SJSA1 (cell line): ENCODE measurements around the gene RNF225. TPM values are rescaled to one million over a fixed set of nuclear protein-coding genes. Genes with fewer than 3 reads are reported as not detected.
"Not testable (repeated sequence)": the region's sequence is repeated elsewhere in the genome, so short reads cannot be mapped to it uniquely, and the experiment has no call there.

Experiments
- DNase-seq, 2 experiments: peaks; one replicate each; pipeline ENCODE4 v3.0.0-alpha.2; 2015 to 2020; ENCODE audit warnings: low spot score in 2 of 2, low read depth in 1 of 2
- H3K27ac ChIP-seq: fragments of 250-450 bp; sonication (Bioruptor Pico); 2 replicates; pipeline ENCODE4 v1.5.1; 2020; ENCODE audit warnings: mild to moderate bottlenecking, moderate library complexity
- H3K27me3 ChIP-seq: fragments of 250-450 bp; sonication (Bioruptor Pico); replicated peaks from 2 replicates; pipeline ENCODE4 v1.5.1; 2020; ENCODE audit warnings: mild to moderate bottlenecking, moderate library complexity
- H3K36me3 ChIP-seq: fragments of 250-450 bp; sonication (Bioruptor Pico); 2 replicates; pipeline ENCODE4 v1.5.1; 2020; ENCODE audit warnings: mild to moderate bottlenecking
- H3K4me1 ChIP-seq: fragments of 250-450 bp; sonication (Bioruptor Pico); replicated peaks from 2 replicates; pipeline ENCODE4 v1.6.1; 2021; ENCODE audit warnings: mild to moderate bottlenecking
- H3K4me3 ChIP-seq: fragments of 250-450 bp; sonication (Bioruptor Pico); 2 replicates; pipeline ENCODE4 v1.5.1; 2020; ENCODE audit warnings: mild to moderate bottlenecking
- H3K9me3 ChIP-seq: fragments of 250-450 bp; sonication (Bioruptor Pico); replicated peaks from 2 replicates; pipeline ENCODE4 v1.5.1; 2020; ENCODE audit warnings: mild to moderate bottlenecking
- total RNA-seq: library from RNA; depleted of rRNA; stranded (reverse); fragments of >200 nt; shearing (Covaris generic); gene quantifications from 2 replicates; pipeline ENCODE4 v1.2.3, GENCODE V29; 2014

RNF225 gene
- total RNA-seq, 1 experiment from 2014 or later = 0.53 TPM

DNA sequence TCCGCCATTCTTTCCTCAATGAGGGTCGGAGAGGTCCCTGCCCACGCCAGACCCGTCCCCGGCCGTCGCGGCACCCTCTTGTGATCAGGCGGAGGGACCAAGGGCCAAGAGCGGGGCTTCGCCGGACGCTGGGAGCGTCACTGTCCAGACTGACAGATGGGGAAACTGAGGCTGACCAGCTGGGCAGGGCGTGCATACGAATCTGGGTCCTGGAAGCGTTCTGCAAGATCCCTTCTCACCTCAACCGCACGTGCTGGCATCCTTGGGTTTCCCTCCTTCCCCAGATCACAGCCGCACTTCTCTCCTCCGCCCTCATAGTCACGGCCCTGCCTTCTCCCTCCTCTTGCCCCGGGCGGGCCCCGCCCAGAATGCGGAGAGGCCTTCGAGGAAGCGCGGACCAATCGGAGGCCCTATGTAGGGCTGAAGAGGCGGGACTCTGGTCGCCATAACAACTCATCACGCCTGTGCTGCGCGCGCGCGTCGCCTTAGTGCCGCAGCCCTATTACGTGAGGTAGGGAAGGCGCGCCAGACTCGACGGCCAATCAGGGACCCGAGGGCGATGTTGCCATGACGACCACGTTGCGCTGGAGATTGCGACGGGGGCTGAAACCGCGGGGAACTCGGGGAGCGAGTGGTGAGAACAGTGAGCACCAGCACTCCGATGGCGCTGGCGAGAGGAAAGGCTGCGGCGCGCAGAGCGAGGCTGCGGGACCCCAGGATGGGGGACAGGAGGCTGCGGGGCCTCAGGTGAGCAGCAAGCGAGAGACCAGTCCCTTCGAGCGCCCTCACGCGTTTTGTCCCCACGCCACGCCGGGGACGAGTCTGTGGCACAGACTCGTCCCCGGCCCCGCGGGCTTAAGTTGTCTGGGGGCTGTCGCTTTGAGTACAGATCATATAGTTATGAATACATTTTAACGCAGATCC is 5.7 kb downstream of the RNF225 start:
- H3K4me1 ChIP-seq = peaks cover 11% of the 10 kb centered on the region
- H3K27me3 ChIP-seq = no peaks in the 10 kb centered on the region
- H3K9me3 ChIP-seq = no peaks in the 10 kb centered on the region
- H3K4me3 ChIP-seq = peak overlapping the region; percentile 43
- 0 out of 2 replicates have a peak, but pooled peaks cover 4% of the 10 kb centered on the region for H3K36me3 ChIP-seq
- H3K27ac ChIP-seq = no peak overlapping the region
- DNase-seq = peak; percentile 99

DNA sequence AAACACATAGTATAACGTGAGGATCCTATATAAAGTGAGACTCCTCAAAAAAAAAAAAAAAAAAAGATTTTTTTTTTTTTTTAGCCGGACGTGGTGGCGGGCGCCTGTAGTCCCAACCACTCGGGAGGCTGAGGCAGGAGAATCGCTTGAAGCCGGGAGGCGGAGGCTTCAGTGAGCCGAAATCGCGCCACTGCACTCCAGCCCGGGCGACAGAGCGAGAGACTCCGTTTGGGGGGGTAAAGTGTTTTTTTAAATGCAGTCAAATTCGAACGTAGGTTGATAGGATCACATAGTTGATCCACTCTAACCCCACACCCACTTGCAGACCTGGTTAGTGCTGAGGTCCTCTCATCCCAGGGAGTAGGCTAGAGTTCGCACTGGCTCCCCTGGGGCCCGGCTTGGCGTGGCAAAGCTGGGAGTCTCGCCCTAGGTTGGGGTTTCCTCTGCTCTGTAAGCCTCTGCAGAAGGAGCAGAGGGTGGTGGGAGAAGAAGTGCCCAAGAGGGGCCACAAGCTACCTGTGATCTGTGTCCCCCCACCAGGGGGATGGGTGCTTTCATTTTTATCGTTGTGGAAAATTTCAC is 6.5 kb downstream of the RNF225 start:
- DNase-seq = no peak
- no peaks in the 10 kb centered on the region for H3K27me3 ChIP-seq
- peaks cover 11% of the 10 kb centered on the region for H3K4me1 ChIP-seq
- peak overlapping the region; percentile 43 for H3K4me3 ChIP-seq
- H3K36me3 ChIP-seq = 0 out of 2 replicates have a peak, but pooled peaks cover 2% of the 10 kb centered on the region
- H3K9me3 ChIP-seq = no peaks in the 10 kb centered on the region
- H3K27ac ChIP-seq = no peak overlapping the region

DNA sequence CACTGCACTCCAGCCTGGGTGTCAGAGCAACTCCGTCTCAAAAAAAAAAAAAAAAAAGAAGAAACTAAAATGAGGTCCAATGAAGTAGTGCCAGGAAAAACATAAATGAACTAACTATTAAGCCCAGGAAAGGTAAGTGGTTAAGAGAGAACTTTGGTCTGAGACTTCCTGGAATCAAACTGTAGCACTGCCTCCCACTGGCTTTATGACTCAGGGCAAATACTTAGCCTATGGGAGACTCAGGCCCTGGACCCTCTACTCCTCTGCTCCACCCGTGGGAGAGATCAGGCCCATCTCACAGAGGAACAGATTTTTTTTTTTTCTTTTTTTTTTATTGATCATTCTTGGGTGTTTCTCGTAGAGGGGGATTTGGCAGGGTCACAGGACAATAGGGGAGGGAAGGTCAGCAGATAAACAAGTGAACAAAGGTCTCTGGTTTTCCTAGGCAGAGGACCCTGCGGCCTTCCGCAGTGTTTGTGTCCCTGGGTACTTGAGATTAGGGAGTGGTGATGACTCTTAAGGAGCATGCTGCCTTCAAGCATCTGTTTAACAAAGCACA is 8.5 kb downstream of the RNF225 start:
- H3K36me3 ChIP-seq, DNase-seq, H3K4me3 ChIP-seq, H3K9me3 ChIP-seq, H3K27ac ChIP-seq, H3K27me3 ChIP-seq: not testable (repeated sequence)
- H3K4me1 ChIP-seq = peaks cover 18% of the 10 kb centered on the region

DNA sequence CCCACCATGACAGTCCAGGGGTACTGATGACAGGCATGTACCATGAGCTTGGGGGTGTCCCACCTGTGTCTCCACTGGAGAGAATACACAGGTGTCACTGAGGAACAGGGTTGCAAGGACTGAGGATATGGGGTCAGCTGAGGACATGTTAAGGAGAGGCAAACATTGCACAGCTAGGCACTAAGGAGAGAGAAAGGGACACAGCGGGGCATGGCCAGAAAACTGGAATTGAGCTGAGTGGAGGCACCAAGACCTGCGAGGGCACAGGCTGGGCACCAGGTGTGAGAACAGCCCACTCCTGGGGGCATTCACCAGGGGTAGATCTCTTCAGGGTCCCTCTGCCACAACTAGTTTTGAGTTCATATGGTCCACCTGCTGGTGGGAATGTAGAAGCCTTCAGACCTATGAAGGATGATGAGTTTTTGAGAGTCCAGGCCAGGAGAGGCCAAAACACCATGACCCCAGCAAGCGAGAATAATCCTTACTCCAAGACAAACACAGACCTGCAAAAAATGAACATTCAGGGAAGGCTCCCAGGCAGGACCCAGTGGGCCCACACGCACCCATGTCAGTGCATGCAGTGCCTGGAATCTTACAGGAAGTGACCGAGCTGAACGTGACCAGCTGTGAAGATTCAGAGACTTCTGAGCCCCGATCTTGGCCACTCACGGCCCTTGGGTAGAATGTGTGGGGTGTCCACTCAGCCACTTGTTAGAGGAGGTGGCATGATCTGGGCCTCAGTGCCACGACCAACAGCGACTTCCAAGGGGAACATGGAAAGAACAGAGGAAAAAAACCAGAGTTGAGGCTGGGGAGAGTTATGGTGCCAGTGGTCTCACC is 11.6 kb downstream of the RNF225 start:
- peak overlapping the region; percentile 85; the same call in 1 of the 2 replicates for H3K4me3 ChIP-seq
- no peak for DNase-seq
- H3K27ac ChIP-seq = no peak overlapping the region
- peaks cover 7% of the 10 kb centered on the region; the same call in 1 of the 2 replicates for H3K36me3 ChIP-seq
- H3K27me3 ChIP-seq = no peaks in the 10 kb centered on the region
- no peaks in the 10 kb centered on the region for H3K9me3 ChIP-seq
- peaks cover 17% of the 10 kb centered on the region for H3K4me1 ChIP-seq

DNA sequence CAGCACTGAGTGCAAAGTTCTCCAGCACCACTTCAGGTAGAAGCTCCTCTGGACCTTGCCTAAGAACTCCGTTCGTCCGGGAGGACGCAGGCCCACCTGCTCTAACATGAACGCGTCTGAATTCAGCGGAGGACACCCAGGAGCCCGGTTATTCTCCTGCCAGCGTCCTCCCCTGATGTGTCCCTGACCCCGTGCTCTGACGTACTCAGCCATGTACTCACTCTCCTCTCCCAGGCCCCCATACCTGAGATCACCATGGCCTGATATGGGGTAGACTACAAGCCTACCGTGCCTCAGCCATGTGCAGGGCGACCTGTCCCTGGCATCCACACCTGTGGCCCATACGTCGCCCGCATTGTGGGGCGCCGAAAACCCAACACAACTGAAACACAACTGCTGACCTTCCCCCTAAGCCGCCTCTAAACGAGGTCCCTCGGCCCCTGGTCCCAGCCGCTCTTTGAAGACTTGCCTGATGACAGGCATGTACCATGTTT is 12.2 kb downstream of the RNF225 start:
- no peaks in the 10 kb centered on the region for H3K9me3 ChIP-seq
- H3K27ac ChIP-seq = peak overlapping the region; percentile 12
- H3K4me1 ChIP-seq = peaks cover 16% of the 10 kb centered on the region
- DNase-seq = no peak
- H3K27me3 ChIP-seq = no peaks in the 10 kb centered on the region
- H3K4me3 ChIP-seq = peak overlapping the region; percentile 85
- peaks cover 12% of the 10 kb centered on the region for H3K36me3 ChIP-seq

DNA sequence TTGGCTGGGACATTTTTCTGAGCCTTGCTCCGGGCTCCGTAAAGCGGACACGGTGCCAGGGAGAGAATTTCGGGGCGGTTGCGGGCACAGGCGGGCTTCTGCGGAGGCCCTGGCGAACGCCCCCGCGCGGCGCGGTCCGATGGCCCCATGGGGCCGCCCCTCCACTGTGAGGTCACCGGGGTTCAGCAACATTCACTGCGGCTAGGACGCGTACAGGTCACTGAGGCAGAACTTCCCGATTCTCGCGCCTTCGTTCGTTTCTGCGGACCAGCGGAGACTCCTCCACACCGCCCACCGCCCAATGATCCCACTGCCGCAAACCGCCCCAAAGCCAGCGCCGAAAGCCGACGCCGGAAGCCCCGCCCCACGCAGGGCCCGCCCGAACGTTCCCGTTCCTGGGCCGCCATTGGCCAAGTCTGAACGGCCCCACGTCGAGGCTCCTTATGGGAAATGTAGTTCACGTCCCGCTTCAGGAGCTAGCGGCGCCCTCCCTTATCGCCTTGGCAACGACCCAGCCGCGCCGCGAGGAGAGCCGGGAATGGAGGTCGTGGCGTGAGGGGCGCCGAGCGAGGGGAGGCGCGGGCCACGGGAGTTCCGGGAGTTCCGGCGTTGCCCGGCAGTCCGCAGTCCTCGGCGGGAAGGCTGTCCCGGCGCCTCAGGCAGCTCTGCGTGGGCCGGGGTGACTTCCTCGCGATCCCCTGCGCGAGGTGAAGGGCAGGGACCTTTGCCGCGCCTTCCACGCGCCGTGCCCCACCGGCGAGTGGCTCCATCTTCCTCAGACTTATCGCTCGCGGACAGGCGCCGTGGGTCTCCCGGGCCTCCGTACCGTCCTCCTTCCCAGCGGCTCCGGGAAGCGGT is 12.9 kb downstream of the RNF225 start, which contains the start of gene ZNF584:
ZNF584 (plus strand) TSS at position 498 of the 858 bp plus-strand sequence. CDS start 499 bp downstream, outside the sequence.
- peaks cover 15% of the 10 kb centered on the region for H3K36me3 ChIP-seq
- no peaks in the 10 kb centered on the region for H3K9me3 ChIP-seq
- H3K4me1 ChIP-seq = peaks cover 16% of the 10 kb centered on the region
- H3K4me3 ChIP-seq = peak within 1 kb of the TSS; percentile 85
- H3K27me3 ChIP-seq = no peaks in the 10 kb centered on the region
- H3K27ac ChIP-seq = peak within 1 kb of the TSS; percentile 12
- DNase-seq = peak; percentile 91 to 95

DNA sequence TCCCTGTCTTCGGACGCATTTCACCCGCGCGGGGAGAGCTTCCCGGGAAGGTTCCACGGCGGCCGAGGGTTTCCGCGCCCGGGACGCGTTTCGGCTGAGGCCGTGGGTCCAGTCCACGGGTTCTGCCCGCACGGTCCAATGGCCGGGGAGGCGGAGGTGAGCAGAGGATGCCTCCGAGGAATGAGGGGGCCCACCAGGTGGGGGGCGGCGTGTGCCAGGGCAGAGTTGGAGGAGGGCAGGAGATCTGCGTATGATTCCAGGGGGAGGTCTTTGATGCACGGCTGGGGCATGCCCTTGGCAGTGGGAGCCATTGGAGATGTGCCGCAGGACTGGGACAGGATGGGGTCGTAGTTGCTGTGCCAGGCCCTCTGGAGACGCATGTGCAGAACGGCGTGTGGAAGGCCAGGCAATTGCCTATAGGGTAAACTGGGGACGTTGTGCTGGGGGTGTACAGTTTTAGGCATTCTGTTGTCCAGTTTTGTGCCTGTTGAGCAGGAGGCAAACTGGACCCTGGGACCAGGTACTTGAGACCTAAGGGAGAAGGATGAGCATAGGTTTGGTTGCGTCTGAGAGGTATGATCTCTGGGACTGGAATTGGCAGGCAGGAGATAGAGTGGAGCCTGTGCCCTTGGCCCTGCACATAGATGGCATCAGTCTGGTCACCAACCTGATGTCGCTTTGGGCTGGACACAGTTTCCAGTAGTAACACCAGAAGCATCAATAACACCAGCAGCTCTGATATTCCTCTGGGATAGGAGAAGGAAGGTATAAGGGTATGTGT is 13.7 kb downstream of the RNF225 start:
- Histone ChIP-seq H3K4me3 (peak overlapping the region; percentile 85), H3K4me1 (peaks cover 16% of the 10 kb centered on the region), H3K27me3 (no peaks in the 10 kb centered on the region), H3K36me3 (peaks cover 15% of the 10 kb centered on the region), H3K27ac (peak overlapping the region; percentile 12), H3K9me3 (no peaks in the 10 kb centered on the region)
- peak in 1 of 2 experiments; percentile 37 for DNase-seq

GRCh38 chr19:58416604-58417003 is 21.1 kb downstream of the RNF225 start:
- H3K9me3 ChIP-seq = 0 out of 2 replicates have a peak, but pooled peaks cover 10% of the 10 kb centered on the region
- H3K36me3 ChIP-seq = peaks cover 61% of the 10 kb centered on the region
- H3K27me3 ChIP-seq = no peaks in the 10 kb centered on the region
- no peak overlapping the region for H3K4me3 ChIP-seq
- no peak for DNase-seq
- no peak overlapping the region for H3K27ac ChIP-seq
- peaks cover 3% of the 10 kb centered on the region; the same call in 1 of the 2 replicates for H3K4me1 ChIP-seq

GRCh38 chr19:58417071-58417470 is 21.6 kb downstream of the RNF225 start:
- Histone ChIP-seq H3K27me3 (no peaks in the 10 kb centered on the region), H3K27ac (no peak overlapping the region), H3K4me1 (peaks cover 3% of the 10 kb centered on the region; the same call in 1 of the 2 replicates), H3K4me3 (no peak overlapping the region), H3K36me3 (peaks cover 61% of the 10 kb centered on the region), H3K9me3 (0 out of 2 replicates have a peak, but pooled peaks cover 10% of the 10 kb centered on the region)
- DNase-seq = no peak

DNA sequence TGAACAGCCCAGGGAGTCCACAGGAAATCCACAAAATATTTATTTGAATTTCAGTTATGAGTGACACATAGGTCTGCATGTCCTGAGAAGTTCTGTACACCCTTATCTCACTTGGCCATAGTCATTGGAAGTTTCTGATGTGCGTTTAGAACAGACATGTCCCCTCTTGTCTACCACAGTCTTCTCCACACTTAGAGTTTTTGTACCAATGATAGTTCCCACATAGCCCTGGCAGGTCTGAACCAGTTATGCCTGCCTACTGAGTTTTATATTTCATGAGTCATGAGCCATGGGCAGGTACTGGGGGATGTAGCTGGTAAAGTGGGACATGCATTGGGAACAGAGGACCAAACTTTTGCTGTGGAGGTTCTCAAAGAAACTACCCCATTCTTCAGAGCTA is 33.2 kb downstream of the RNF225 start:
- Histone ChIP-seq H3K9me3 (peaks cover 53% of the 10 kb centered on the region), H3K36me3 (peaks cover 34% of the 10 kb centered on the region), H3K27ac (no peak overlapping the region), H3K4me3 (no peak overlapping the region), H3K27me3 (no peaks in the 10 kb centered on the region), H3K4me1 (no peaks in the 10 kb centered on the region)
- no peak for DNase-seq

GRCh38 chr19:58429745-58430144 is 34.3 kb downstream of the RNF225 start:
- H3K4me1 ChIP-seq = no peaks in the 10 kb centered on the region
- H3K4me3 ChIP-seq = no peak overlapping the region
- peaks cover 45% of the 10 kb centered on the region for H3K36me3 ChIP-seq
- H3K27me3 ChIP-seq = no peaks in the 10 kb centered on the region
- peaks cover 63% of the 10 kb centered on the region for H3K9me3 ChIP-seq
- no peak overlapping the region for H3K27ac ChIP-seq
- DNase-seq = no peak

DNA sequence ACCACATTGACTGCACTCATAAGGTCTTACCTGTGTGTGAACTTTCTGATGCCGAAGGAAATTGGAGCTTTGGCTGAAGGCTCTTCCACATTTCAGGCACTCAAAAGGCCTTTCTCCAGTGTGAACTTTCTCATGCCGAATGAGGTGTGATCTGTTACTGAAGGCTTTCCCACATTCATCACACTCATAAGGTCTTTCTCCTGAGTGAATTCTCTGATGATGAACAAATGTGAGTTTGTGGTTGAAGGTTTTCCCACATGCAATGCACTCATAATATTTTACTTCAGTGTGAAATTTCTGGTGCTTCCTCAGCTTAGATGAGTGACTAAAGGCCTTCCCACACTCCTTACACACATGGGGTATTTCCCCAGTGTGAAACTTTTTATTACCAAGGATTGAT is 38.8 kb downstream of the RNF225 start:
- H3K4me3 ChIP-seq = no peak overlapping the region
- H3K27ac ChIP-seq = no peak overlapping the region
- H3K27me3 ChIP-seq = no peaks in the 10 kb centered on the region
- peaks cover 59% of the 10 kb centered on the region for H3K9me3 ChIP-seq
- peaks cover 3% of the 10 kb centered on the region for H3K4me1 ChIP-seq
- DNase-seq = no peak
- peaks cover 70% of the 10 kb centered on the region for H3K36me3 ChIP-seq
